Activated T-helper 1 cell treated with Interleukin-2 at 50 U/mL for 16 hours (primary cell): ENCODE data around the gene CCDC61.

Experiments used
- DNase-seq: peaks from one replicate; pipeline ENCODE4 v3.0.0-alpha.2; 2020; ENCODE audit warnings: low read depth

CCDC61 gene

GRCh38 chr19:45973553-45974338 lies 21.5 kb upstream of the CCDC61 start, which contains the start of gene NOVA2:
NOVA2 (minus strand) TSS chr19:45973865; CDS start chr19:45973351, 514 bp downstream.
- no peak for DNase-seq

GRCh38 chr19:45975306-45976070 lies 19.8 kb upstream of the CCDC61 start:
- no peak for DNase-seq

- DNase-seq = no peak
These were observed 19.1 kb upstream of the CCDC61 start for GRCh38 chr19:45976178-45976577.

DNA sequence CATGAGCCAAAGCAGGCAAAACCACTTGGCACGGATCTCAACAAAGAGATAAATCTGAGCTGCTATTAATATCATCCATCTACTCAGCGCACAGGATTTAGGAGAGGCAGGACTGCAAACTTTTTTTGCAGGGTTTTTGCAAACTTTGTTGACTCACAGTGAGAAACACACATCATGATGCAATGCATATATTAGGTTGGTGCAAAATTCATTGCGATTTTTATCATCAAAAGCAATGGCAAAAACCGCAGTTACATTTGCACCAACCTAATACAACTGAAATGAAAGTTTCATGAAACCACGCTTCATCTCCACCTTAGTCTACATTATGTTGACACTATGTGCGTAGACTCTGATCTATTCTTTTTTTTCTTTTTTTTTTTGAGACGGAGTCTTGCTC lies 17.1 kb upstream of the CCDC61 start:
- DNase-seq = no peak

DNA sequence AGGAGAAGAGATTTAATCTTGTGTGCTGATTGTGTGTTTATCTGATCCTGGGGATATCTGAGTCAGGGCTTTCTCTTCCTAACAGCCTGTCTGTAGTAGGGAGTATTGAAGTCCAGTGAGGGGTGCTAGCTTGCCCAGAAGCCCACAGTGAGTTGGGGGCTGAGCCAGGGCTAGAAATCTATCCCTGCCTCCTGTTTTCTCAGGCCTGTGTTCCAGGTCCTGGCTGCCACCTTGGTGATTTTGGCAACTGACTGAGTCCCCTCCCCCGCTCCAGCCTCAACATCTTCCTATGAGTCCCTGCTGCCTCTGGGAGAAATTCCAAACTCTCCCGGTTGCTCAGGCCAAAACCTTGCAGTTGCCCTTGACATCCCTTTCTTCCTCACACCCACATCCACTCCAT lies 13.9 kb upstream of the CCDC61 start:
- no peak for DNase-seq

- no peak for DNase-seq
These were observed 9.9 kb upstream of the CCDC61 start for GRCh38 chr19:45985321-45985720.

DNA sequence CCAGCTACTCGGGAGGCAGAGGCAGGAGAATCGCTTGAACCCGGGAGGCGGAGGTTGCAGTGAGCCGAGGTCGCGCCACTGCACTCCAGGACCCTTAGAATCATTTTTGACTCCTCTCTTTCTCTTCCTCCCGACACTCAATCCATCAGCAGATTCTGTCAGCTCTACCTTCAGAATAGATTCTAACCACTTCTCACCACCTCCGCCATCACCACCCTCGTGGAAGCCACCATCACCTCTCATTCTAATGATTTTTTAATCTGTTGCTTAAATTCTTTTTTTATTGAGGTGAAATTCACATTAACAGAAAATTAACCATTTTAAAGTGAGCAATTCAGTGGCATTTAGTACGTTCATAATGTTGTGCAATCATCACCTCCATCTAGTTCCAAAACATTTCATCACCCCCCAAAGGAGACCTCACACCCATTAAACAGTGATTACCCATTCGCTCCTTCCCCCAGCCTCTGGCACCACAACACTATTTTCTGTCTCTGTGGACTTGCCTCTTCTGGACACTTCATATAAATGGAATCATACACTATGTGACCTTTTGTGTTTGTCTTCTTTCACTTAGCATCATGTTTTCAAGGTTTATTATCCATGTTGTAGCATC lies 5.0 kb upstream of the CCDC61 start:
- no peak for DNase-seq

GRCh38 chr19:45994456-45994997 lies 740 bp upstream of the CCDC61 start:
- no peak for DNase-seq

- DNase-seq = no peak
These were observed 583 bp downstream of the CCDC61 start for GRCh38 chr19:45995715-45996385.

GRCh38 chr19:45996933-45997332 lies 1.7 kb downstream of the CCDC61 start:
- no peak for DNase-seq

GRCh38 chr19:45998834-45999233 lies 3.6 kb downstream of the CCDC61 start:
- no peak for DNase-seq

DNA sequence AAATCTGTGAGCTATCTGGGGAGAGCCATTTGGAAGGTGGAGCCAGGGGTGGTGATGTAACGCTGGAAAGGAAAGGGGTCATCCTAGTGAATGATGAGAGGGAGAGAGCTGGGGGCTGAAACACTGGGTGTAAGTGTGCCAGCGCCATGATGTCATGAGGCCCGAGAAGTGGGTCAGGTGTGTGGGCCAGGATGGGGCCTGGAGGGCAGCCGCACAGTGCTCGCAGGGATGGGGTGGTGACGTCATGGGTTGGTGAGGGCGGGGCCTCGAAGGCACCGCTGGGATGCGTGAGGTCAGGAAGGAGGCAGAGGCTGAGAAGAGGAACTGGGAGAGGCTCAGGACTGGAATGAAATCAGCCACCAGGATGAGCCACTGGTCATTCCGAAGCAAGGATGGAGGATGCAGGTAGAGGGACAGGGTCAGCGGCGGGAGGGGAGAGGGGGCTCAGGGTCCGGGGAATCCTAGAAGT lies 4.4 kb downstream of the CCDC61 start:
- no peak for DNase-seq

DNA sequence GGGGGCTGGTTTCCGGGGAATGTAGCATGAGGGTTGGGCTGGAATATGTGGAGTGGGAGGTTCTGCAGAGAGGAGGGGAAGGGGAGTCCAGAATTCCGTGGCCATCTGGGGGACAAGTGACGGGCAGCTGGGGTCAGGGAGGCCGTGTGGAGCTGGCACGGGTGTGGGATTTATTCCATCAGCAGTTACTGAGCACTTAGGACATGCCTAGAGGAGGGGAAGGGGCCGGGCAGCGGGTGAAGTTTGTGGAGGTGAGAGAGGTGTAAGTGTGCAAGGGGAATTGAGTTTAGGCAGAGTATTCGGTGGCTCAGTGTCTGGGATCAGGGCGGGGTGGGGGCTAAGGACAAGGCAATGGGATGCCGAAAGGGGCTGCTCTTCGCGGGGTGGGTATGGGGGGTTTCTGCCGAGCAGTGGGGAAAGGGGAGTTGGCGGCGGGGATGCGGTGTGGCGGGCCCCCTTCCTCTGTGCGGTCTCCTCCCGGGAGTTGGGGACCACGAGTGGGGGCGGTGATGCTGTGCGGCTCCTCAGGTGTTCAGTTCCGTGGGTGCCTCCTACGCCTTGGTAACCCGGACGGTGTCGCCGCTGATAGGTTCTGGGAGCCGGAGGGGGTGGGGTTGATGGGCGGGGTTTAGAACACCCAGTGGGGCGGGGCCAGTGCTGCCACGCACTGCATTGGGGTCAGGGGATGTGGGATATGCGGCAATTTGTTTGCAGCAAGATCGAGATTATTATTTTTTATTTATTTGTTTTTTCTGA lies 5.4 kb downstream of the CCDC61 start:
- DNase-seq = peak; percentile 55

DNA sequence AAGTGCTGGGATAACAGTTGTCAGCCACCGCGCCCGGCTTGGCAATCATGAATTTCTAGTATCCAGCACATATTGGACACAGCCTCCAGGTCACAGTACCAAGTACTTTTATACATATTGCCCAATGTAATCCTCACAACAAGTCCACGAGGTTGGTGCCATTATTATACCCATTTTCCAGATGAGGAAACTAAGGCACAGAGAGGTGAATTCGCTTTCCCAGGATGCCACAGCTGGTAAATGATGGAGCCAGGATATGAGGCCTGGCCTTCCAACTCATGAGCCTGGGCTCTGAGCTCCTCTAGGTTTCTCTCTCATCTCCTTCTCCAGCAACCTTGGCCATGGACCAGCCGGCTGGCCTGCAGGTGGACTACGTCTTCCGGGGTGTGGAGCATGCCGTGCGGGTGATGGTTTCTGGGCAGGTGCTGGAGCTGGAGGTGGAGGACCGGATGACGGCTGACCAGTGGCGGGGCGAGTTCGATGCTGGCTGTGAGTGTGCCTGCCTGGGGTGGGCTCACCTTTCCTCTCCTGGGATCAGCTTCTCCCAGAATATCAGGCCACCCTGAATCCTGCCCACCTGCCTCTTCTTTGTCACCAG lies 7.5 kb downstream of the CCDC61 start:
- no peak for DNase-seq

GRCh38 chr19:46006411-46006810 lies 11.1 kb downstream of the CCDC61 start:
- no peak for DNase-seq

DNA sequence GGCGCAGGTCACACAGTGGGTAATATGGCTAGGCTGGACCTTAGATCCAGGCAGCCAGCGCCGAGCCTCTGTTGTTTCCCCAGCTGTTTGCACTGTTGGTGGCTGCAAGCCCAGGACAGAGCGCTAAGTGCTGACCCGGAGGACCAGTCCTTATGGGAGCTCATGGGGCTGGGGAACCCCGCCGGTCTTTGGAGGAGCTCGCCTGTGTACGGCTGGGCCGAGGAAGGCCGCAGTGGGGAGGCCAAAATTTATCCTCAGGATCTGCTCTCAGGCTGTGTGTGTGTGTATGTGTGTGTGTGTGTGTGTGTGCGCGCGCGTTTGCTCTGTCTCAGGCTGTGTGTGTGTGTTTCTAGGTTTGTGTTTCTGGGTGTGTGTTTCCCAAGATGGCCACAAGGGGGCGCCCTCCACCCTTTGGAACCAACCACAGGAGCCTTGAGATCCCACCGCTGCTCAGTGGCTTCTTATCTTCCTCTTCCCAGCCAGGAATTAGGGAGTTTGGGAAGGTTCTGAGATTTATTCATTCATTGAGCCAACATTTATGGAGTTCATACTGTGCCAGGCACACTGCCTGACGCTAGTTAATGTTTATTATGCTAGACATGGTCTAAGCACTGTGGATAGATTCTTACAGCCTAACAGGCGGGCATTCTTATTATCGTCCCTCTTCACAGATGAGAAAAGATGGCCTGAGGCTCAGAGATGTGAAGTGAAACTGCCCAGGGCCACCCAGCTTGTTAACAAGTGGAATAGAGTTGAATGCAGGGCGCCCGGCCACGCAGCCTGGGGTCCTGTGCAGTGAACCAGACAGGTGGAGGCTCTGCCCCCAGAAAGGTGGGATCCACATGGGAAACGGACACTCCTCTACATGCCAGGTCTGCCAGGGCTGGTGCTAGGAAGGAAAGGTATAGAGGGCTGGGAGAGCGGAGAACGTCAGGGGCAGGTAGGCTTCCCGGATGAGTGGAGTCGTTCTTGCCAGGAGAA lies 14.6 kb downstream of the CCDC61 start:
- peak; percentile 44 for DNase-seq

GRCh38 chr19:46014534-46014933 lies 19.3 kb downstream of the CCDC61 start:
- DNase-seq = no peak

DNA sequence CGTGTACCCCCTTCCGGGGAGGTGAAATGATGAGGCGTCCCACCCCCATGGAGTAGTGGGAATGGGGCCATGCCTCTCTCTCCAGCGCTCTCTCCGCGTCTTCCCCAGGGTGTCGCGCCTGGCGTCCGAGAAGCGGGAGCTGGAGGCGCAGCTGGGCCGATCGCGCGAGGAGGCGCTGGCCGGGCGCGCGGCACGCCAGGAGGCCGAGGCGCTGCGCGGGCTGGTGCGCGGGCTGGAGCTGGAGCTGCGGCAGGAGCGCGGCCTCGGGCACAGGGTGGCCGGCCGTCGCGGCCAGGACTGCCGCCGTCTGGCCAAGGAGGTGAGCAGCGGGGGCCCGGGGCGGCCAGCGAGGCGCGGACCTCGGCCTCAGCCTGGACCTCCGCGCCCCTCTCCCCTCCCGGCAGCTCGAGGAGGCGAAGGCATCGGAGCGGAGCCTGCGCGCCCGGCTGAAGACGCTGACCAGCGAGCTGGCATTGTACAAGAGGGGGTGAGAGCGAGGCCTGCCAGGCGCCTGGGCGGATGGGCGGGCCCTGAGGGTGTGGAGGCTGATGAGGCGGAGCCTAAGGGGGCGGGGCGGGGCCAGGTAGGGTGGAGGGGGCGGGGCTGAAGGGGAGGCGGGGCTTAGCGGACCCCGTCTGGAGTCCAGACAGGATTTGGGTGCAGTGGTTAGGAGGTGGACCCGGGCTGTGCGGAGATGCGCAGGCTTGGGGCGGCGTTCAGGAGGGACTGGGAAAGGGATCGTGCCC lies 19.8 kb downstream of the CCDC61 start:
- peak; percentile 47 for DNase-seq
